Middle frontal gyrus (tissue), 1 donor: ENCODE data around the gene TIPARP.
"Not testable (repeated sequence)": the region's sequence is repeated elsewhere in the genome, so short reads cannot be mapped to it uniquely, and the experiment has no call there.

Source experiments
- DNase-seq: peaks from one replicate; pipeline ENCODE4 v3.0.0-alpha.2; 2015; ENCODE audit warnings: low spot score; ENCODE audit errors: extremely low spot score

TIPARP gene

GRCh38 chr3:156740581-156740980 is 66.2 kb downstream of the TIPARP start:
- DNase-seq, result not testable (repeated sequence)

GRCh38 chr3:156741935-156742334 is 67.5 kb downstream of the TIPARP start:
- DNase-seq, result no peak

DNA sequence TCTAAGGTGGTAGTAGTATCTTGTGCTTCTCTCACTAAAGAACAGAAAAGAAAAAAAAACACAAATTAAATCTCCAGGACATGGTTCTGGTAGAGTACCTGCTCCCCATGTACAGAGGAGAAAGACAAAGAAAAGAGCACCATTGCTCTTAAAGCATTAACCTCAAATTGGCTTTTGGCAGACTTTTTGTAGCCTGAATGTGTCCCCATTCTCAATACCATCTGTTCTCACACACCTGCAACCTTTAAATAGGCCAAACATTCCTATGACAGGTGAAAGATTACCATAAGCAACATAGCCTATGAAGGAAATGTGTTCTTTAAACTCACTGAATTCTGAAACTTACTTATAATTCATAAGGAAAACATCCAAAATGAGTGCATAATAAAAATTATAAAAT is 68.0 kb downstream of the TIPARP start:
- no peak for DNase-seq

DNA sequence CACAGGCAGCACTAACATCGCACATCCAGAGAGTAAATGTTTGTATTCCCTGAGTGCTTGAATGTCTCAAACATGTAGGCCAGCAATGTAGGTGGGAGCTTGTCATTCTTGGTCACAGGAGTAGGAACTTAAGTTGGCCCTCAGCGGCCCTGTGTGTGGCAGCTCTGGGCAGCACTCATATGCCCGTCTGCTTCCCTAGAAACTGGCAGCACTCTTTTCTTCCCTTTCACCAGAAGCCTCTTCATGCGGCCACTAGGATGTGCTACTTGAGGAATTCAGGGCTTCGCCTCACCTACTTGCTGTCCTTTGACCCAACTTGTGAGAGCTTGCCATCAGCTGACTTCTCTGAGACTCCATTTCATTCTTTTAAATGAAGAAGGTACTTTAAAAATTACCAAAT is 69.5 kb downstream of the TIPARP start:
- DNase-seq, result no peak

DNA sequence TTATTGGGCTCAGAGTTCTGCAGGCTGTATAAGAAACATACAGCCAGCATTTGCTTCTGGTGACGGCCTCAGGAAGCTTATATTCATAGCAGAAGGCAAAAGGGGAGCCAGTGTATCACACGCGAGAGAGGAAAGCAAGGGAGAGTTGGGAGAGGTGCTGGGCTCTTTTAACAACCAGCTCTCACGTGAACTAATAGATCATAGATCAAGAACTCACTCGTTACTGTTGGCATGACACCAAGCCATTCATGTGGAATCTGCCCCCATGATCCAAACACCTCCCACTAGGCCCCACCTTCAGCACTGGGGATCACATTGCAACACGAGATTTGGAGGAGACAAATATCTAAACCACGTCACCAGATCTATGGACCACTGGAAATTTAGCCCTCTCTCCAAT is 70.2 kb downstream of the TIPARP start:
- DNase-seq, result no peak

DNA sequence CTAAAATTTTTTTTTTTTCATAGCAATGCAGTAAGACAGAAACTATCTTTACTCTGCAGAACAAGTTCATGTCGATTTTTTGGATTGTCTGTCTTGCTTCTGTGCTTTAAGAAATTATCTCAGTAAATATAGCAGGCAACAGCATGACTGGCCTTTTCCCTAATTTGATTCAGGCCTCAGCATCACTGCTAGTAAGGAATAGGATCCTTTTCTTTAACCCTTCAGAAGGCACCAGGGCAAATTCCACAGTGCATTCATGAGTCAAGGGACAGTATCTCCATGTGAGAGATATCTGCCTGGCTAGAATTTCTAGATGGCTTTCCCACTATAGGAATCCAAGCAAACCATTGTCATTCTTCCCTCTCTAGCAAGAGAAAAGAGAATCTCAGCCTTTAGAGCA is 71.4 kb downstream of the TIPARP start:
- DNase-seq, result no peak

DNA sequence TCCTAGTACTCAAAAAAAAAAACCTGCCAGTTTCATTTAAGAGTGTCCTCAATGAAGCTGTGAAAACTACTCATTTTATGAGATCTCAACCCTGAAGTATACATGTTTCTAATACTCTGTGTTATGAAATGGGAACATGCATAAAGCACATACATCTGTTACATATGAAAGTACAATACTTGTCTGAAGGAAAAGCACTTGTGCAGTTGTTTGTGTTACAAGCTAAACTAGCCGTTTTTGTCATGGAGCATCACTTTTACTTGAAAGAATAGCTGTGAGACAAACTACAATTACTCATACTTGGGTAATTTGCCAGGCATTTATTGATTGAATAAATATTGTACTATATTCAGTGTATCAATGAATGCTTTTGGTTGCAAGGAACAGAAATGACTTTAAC is 72.7 kb downstream of the TIPARP start:
- no peak for DNase-seq

DNA sequence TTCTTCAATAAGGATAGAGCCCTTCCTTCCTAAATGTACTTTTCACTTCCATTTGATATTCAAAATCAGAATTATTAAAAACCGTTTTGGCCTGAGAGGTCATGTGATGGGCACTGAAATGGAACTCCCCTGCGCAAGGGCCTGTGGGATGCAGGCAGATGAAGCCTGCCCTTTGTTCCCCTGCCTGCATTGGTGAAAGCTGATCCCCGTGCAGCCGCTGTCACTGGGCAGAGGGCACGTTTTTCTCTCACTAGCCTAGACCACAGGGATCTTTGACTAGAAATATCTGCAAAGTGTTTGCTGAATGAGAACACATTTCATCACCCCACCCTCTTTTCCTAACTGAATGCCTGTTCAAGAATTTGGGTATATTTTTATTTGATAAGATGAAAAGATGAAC is 74.9 kb downstream of the TIPARP start:
- no peak for DNase-seq

- no peak for DNase-seq
Observed at GRCh38 chr3:156750191-156750873, 75.9 kb downstream of the TIPARP start.

DNA sequence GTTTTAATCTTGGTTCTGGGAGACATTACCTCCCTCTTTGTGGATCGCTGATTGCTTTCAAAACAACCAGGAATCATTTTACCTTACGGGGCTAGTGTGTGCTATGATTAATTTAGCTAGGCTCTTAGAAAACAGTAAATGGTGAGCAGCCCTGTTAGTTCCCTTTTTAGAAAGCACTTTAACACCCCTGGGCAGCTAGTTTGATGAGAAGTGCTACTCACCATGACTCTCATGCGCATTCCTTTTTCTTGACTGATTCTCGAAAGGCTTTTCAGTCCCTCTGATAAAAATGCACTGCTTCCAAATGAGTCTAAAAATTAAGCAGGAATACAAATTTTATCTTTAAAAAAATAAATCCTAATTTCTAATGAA is 76.5 kb downstream of the TIPARP start:
- no peak for DNase-seq

GRCh38 chr3:156751461-156752025 is 77.2 kb downstream of the TIPARP start:
- DNase-seq, result no peak
